ENCODE data around the gene RHOT1.
A peak's percentile ranks its signal among the peaks of the same experiment; 100 is the strongest.
"Not testable (repeated sequence)": the region's sequence is repeated elsewhere in the genome, so short reads cannot be mapped to it uniquely, and the experiment has no call there.

Gene RHOT1

DNA sequence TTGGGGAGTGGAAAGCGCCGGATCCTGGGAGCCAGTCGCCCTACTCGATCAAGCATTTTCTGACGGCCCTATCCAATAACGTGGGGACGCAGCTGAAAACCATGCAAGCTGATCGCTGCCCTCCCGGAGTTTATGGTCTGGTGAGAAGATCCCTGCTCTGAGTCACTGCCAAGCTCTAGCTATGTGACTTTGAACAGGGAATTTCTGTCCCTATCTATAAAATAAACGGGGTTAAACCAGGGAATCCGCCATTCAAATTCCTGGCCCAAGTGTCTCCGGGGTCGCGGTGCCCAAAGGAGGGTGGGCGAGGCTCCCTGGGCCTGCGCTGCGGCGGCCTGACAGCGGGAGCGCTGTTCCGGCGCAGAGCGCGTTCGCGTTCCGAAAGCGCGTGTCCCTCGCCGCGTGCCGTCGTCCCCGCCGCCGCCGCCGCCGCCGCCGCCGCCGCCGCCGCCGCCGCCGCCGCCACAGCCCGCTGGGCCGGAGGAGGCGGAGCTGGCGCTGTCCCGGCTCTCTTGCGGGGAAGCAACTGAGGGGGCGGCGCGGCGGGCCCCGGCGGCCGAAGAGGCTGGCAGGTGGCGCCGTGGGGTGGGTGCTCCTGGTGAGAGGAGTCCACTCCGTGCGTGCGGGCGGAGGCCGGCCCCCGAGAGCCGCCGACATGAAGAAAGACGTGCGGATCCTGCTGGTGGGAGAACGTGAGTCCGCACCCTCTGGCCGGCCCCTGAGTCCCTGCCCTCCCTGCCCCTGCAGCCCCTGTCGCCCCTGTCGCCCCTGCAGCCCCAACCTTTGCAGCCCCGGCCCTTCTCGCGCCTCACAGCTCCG lies at the start of gene RHOT1:
RHOT1 (plus strand) TSS at position 465 of the 819 bp plus-strand sequence; CDS start at position 656, 191 bp downstream.
- Histone ChIP-seq H3K27ac (ENCODE audit: low read length) (peak within 1 kb of the TSS; percentile 59), H3K4me1 (ENCODE audit: control insufficient read depth, low read depth, low read length) (peaks cover 11% of the 10 kb centered on the region), H3K27me3 (ENCODE audit: control insufficient read depth, insufficient read depth, low read length) (no peaks in the 10 kb centered on the region), H3K36me3 (ENCODE audit: control insufficient read depth, low read depth, low read length) (no peaks in the 10 kb centered on the region), H3K9ac (ENCODE audit: low read length) (peak within 1 kb of the TSS; percentile 69), H3K9me3 (ENCODE audit: control insufficient read depth, low read depth, low read length) (no peaks in the 10 kb centered on the region), H3K4me3 (ENCODE audit: low read length) (peak within 1 kb of the TSS; percentile 95)

DNA sequence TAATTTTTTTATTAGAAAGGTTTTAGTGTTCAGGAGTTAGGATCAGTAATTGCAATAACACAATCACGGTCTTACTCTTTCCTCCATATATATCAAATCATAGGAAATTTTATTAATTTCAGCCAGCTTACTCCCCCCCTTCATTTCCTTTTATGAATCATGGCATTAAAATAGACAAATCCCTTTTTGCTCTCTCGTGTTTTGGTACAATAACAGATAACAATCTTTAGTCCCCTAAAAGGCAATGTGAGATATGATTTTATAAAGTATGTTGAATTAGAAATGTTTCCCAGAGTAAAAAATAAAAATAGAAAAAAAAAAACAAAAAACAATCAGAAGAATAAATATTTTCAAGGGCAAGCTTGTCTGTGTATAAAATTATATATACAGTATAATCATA lies 42.6 kb upstream of the RHOT1 start:
- Histone ChIP-seq H3K9ac (ENCODE audit: low read length) (no peak overlapping the region), H3K9me3 (ENCODE audit: control insufficient read depth, low read depth, low read length) (no peaks in the 10 kb centered on the region), H3K27ac (ENCODE audit: low read length) (no peak overlapping the region), H3K4me3 (ENCODE audit: low read length) (no peak overlapping the region), H3K27me3 (ENCODE audit: control insufficient read depth, insufficient read depth, low read length) (no peaks in the 10 kb centered on the region), H3K36me3 (ENCODE audit: control insufficient read depth, low read depth, low read length) (no peaks in the 10 kb centered on the region), H3K4me1 (ENCODE audit: control insufficient read depth, low read depth, low read length) (peaks cover 7% of the 10 kb centered on the region)

DNA sequence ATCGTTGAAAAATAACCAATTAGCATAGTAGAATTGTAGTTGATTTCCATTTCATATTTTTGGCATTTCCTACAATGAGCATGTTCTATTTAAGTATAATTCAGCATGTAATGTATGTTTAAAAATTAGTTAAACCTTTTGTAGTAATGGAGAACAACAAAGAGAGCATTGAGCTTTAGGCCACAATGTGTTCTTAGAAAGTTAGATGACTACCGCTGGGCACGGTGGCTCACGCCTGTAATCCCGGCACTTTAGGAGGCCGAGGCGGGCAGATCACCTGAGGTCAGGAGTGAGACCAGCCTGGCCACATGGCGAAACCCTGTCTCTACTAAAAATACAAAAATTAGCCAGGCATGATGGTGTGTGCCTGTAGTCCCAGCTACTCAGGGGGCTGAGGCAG lies 42.0 kb upstream of the RHOT1 start:
- H3K27ac ChIP-seq (ENCODE audit: low read length); H3K4me1 ChIP-seq (ENCODE audit: control insufficient read depth, low read depth, low read length); H3K36me3 ChIP-seq (ENCODE audit: control insufficient read depth, low read depth, low read length); H3K4me3 ChIP-seq (ENCODE audit: low read length); H3K9me3 ChIP-seq (ENCODE audit: control insufficient read depth, low read depth, low read length); H3K27me3 ChIP-seq (ENCODE audit: control insufficient read depth, insufficient read depth, low read length); H3K9ac ChIP-seq (ENCODE audit: low read length): not testable (repeated sequence)

DNA sequence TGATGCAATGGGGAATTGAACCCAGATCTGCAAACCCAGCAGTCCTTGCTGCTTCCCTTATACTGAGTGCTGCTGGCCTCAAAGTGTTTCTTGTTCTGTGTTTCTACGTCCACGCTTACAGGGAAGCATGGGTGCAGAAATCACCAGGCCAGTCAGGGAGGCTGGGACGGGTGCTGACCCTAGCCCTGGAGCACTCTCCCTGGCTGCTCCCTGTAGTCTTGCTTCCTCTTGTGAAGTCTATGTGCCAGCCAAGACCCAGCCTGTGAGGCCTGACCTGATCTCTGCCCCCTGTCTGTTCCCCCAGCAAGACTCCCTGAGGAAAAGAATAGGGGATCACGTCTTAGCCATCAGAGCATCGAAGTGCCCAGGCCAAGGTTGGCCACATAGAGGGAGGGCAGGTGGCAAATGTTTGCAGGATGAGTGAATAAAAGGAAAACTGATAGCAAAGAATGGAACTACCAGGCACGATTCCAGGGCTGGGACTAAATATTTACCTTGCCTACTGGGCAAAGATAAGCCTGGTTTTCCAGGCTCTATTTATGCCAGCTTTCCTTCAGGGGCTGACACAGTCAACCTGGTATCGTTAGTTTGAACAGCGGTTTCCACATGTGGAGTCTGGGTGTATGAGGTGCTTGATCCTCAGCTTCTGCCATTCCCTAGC lies 41.2 kb upstream of the RHOT1 start:
- no peaks in the 10 kb centered on the region for H3K36me3 ChIP-seq (ENCODE audit: control insufficient read depth, low read depth, low read length)
- H3K27ac ChIP-seq (ENCODE audit: low read length): no peak overlapping the region
- no peak overlapping the region for H3K4me3 ChIP-seq (ENCODE audit: low read length)
- no peak overlapping the region for H3K9ac ChIP-seq (ENCODE audit: low read length)
- H3K27me3 ChIP-seq (ENCODE audit: control insufficient read depth, insufficient read depth, low read length): no peaks in the 10 kb centered on the region
- peaks cover 7% of the 10 kb centered on the region for H3K4me1 ChIP-seq (ENCODE audit: control insufficient read depth, low read depth, low read length)
- no peaks in the 10 kb centered on the region for H3K9me3 ChIP-seq (ENCODE audit: control insufficient read depth, low read depth, low read length)

DNA sequence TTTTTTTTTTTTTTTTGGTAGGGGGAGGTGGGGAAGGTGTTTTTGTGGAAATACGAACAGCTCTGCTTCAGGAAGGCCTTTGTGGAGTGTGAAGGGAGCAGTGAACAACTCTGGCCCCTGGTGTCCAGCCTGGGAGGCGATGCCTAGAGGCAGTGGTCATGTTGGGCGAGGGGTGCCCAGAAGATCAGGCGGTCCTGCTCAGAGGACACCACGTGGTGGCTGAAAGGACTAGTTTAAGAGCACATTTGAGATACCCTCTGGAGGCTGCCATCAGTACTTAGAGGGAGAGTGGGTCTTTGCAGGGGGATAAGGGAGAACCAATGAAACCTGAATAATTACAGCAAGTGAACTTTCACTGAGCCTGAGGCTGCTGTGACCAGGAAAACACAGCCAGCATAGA lies 40.1 kb upstream of the RHOT1 start:
- H3K27me3 ChIP-seq (ENCODE audit: control insufficient read depth, insufficient read depth, low read length): no peaks in the 10 kb centered on the region
- H3K36me3 ChIP-seq (ENCODE audit: control insufficient read depth, low read depth, low read length): no peaks in the 10 kb centered on the region
- H3K4me3 ChIP-seq (ENCODE audit: low read length): no peak overlapping the region
- no peak overlapping the region for H3K9ac ChIP-seq (ENCODE audit: low read length)
- no peak overlapping the region for H3K27ac ChIP-seq (ENCODE audit: low read length)
- H3K9me3 ChIP-seq (ENCODE audit: control insufficient read depth, low read depth, low read length): no peaks in the 10 kb centered on the region
- peaks cover 7% of the 10 kb centered on the region for H3K4me1 ChIP-seq (ENCODE audit: control insufficient read depth, low read depth, low read length)

DNA sequence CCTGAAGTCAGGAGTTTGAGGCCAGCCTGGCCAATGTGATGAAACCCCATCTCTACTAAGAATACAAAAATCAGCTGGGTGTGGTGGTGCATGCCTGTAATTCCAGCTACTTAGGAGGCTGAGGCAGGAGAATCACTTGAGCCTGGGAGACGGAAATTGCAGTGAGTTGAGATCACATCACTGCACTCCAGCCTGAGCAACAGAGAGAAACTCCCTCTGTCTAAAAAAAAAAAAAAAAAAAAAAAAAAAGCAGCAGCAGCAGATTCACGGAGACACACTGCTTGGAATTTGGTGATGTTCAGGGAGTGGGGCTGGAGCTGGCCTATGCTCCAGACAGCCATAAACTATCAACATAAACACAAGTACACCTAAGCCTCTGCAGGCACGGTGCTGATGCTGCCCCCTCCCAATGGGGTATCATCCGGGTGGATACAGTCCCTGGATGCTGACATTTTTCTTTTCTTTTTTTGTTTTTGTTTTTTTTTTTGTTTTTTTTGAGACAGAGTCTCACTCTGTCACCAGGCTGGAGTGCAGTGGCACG lies 39.6 kb upstream of the RHOT1 start:
- Histone ChIP-seq H3K9me3 (ENCODE audit: control insufficient read depth, low read depth, low read length) (no peaks in the 10 kb centered on the region), H3K4me3 (ENCODE audit: low read length) (no peak overlapping the region), H3K27me3 (ENCODE audit: control insufficient read depth, insufficient read depth, low read length) (no peaks in the 10 kb centered on the region), H3K4me1 (ENCODE audit: control insufficient read depth, low read depth, low read length) (peaks cover 7% of the 10 kb centered on the region), H3K9ac (ENCODE audit: low read length) (no peak overlapping the region), H3K27ac (ENCODE audit: low read length) (no peak overlapping the region), H3K36me3 (ENCODE audit: control insufficient read depth, low read depth, low read length) (no peaks in the 10 kb centered on the region)

DNA sequence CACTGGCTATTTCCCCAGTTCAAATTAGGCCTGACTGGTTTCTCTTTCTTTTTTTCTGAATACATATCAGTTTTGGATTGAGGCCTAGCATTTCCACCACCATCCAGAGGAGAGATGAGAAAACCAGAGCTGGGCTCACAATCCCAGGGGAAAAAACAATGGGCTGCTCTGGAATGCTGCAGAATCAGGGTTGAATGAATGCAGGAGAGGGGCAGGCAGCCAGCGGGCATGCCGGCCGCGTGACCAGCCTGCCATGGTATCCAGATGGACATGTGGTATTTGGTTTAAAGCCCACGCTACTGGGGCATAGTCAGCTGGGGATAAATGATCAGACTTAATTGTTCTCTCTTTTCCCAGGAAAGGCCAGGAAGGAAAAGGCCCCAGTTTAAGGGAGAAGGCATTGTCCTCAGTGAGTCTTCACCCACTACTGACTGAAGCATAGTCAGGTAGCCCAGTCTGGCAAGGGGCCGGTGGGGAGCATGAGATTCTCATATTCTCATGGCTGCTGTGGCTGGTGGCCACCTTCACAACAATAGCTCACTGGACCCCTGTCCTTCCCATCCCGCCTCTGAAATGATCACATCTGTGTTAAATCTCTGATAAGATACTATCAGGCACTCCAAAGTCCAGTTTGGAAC lies 38.7 kb upstream of the RHOT1 start:
- Histone ChIP-seq H3K9me3 (ENCODE audit: control insufficient read depth, low read depth, low read length) (no peaks in the 10 kb centered on the region), H3K9ac (ENCODE audit: low read length) (no peak overlapping the region), H3K4me3 (ENCODE audit: low read length) (no peak overlapping the region), H3K27ac (ENCODE audit: low read length) (no peak overlapping the region), H3K4me1 (ENCODE audit: control insufficient read depth, low read depth, low read length) (peaks cover 10% of the 10 kb centered on the region), H3K36me3 (ENCODE audit: control insufficient read depth, low read depth, low read length) (no peaks in the 10 kb centered on the region), H3K27me3 (ENCODE audit: control insufficient read depth, insufficient read depth, low read length) (no peaks in the 10 kb centered on the region)

DNA sequence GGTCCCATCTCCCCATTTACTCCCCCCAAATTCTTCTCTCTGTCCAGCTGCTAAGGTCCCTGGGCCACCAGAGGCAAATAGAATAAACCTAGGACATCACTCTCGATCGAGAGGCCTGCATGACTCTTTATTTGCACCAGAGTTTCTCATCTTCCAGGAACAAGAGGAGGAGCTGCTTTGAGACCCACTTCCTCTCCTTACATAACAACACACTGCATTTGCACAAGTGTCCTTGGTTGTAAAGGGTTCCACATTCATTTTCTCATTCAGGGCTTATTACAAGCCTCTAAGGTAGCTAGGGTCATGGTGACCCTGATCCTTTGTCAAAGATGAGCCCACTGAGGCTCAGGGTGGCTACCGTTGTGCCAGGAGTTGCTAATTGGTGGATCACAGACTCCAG lies 38.1 kb upstream of the RHOT1 start:
- Histone ChIP-seq H3K4me1 (ENCODE audit: control insufficient read depth, low read depth, low read length) (peaks cover 10% of the 10 kb centered on the region), H3K9ac (ENCODE audit: low read length) (no peak overlapping the region), H3K9me3 (ENCODE audit: control insufficient read depth, low read depth, low read length) (no peaks in the 10 kb centered on the region), H3K27me3 (ENCODE audit: control insufficient read depth, insufficient read depth, low read length) (no peaks in the 10 kb centered on the region), H3K36me3 (ENCODE audit: control insufficient read depth, low read depth, low read length) (no peaks in the 10 kb centered on the region), H3K27ac (ENCODE audit: low read length) (no peak overlapping the region), H3K4me3 (ENCODE audit: low read length) (no peak overlapping the region)

DNA sequence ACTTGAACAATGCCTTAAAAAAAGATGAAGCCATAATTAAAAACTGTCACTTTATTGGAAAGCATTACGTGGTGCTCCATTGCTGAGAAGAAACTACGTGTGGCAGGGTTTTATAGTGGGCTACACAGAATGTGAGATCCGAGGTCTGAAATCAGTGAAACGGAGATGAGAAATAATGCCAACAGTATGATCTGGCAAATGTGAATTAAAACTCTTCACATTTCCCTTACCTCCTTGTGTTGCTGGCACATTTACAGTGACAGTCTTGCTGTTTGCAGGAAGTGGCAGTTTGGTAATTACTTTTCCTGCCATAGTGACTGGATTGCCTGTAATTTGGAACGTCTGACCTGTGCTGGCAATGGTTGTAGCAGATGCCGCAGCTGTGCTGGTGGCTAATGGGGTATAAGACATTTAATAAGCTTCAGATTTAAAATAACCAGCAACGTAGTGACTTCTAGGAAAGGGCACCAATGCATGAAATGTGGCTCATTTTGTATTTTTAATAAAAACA lies 35.8 kb upstream of the RHOT1 start:
- H3K4me1 ChIP-seq (ENCODE audit: control insufficient read depth, low read depth, low read length); H3K9ac ChIP-seq (ENCODE audit: low read length); H3K27ac ChIP-seq (ENCODE audit: low read length); H3K36me3 ChIP-seq (ENCODE audit: control insufficient read depth, low read depth, low read length); H3K4me3 ChIP-seq (ENCODE audit: low read length); H3K27me3 ChIP-seq (ENCODE audit: control insufficient read depth, insufficient read depth, low read length); H3K9me3 ChIP-seq (ENCODE audit: control insufficient read depth, low read depth, low read length): not testable (repeated sequence)

DNA sequence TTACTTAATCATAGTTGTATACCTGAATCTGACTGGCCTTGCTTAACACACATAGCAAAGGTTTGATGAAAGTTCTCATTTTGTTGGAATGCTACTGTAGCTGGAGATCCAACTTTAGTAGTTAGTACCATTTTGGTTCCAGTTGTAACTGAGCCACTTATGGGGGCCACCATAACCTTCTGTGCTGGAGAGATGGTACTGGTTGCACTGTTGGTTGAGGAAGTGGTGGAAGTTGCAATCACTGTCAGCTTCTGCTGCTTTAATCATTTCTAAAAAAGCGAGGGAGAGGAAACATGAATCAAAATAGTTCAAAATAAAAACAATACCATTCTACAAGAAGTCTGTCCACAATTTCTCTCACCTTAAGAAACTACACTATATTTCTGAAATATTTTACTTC lies 35.1 kb upstream of the RHOT1 start:
- not testable (repeated sequence) for H3K4me1 ChIP-seq (ENCODE audit: control insufficient read depth, low read depth, low read length); H3K27ac ChIP-seq (ENCODE audit: low read length); H3K9ac ChIP-seq (ENCODE audit: low read length); H3K4me3 ChIP-seq (ENCODE audit: low read length); H3K36me3 ChIP-seq (ENCODE audit: control insufficient read depth, low read depth, low read length); H3K27me3 ChIP-seq (ENCODE audit: control insufficient read depth, insufficient read depth, low read length); H3K9me3 ChIP-seq (ENCODE audit: control insufficient read depth, low read depth, low read length)

DNA sequence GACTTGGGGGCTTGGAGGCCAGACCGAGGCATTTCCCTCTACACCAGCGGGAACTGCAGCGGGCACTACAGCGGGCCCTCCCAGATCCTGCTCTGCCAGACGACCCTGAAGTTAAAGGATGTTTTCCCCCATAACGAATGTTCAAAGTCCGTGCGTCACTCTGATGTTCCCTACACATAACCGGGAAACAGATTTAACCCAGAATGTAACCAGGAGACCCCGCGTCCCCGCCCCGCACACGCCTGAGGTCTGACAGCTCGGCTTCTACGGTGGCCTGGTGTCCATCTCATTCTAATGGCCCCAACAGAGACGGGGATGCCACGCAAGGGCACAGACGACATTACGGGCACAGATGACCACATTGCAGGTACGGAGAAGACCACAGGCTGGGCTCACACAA lies 31.7 kb upstream of the RHOT1 start:
- peaks cover 3% of the 10 kb centered on the region for H3K4me1 ChIP-seq (ENCODE audit: control insufficient read depth, low read depth, low read length)
- H3K9ac ChIP-seq (ENCODE audit: low read length): no peak overlapping the region

More for the DNA sequence above, 31.7 kb upstream of the RHOT1 start:
- no peaks in the 10 kb centered on the region for H3K36me3 ChIP-seq (ENCODE audit: control insufficient read depth, low read depth, low read length)
- H3K4me3 ChIP-seq (ENCODE audit: low read length): no peak overlapping the region
- no peak overlapping the region for H3K27ac ChIP-seq (ENCODE audit: low read length)
- no peaks in the 10 kb centered on the region for H3K27me3 ChIP-seq (ENCODE audit: control insufficient read depth, insufficient read depth, low read length)
- no peaks in the 10 kb centered on the region for H3K9me3 ChIP-seq (ENCODE audit: control insufficient read depth, low read depth, low read length)

Measured in iPS-18a (cell line).